ENCODE data around the gene NUPR1. TPM values are rescaled to one million over a fixed set of nuclear protein-coding genes. Genes with fewer than 3 reads are reported as not detected.

Gene NUPR1
- total and polyA plus RNA-seq, 8 donors = 4.2 to 251 (median 74.9) TPM

DNA sequence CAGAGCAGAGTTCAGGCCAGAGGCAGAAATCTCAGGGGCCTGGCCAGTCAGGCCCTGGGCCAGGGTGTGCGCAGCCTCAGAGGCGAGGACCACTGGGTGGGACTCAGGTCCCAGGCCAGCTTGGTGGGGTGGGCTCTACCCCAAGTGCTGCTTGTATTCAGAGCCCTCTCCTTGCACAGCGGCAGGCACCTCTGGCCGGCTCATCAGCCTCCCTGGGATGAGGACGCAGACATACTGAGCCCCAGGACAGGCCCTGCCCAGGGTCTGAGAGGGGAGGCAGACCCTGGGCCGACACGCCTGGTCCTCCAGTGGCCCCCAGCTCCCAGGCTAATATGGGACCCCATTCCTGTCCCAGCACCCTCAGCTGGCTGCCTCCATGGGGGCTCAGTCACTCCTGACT, 24.5 kb downstream of the NUPR1 start:
- H3K9me3 ChIP-seq = no peaks in the 10 kb centered on the region
- no peak overlapping the region for H3K27ac ChIP-seq
- no peaks in the 10 kb centered on the region for H3K4me1 ChIP-seq
- TF ChIP-seq POLR2AphosphoS5 (IDR thresholded peaks at IDR 0.05) (no peak), POLR2A (IDR thresholded peaks at IDR 0.05) (no peak), EP300 (IDR thresholded peaks at IDR 0.05) (no peak)
- TF ChIP-seq, protein P1, sequence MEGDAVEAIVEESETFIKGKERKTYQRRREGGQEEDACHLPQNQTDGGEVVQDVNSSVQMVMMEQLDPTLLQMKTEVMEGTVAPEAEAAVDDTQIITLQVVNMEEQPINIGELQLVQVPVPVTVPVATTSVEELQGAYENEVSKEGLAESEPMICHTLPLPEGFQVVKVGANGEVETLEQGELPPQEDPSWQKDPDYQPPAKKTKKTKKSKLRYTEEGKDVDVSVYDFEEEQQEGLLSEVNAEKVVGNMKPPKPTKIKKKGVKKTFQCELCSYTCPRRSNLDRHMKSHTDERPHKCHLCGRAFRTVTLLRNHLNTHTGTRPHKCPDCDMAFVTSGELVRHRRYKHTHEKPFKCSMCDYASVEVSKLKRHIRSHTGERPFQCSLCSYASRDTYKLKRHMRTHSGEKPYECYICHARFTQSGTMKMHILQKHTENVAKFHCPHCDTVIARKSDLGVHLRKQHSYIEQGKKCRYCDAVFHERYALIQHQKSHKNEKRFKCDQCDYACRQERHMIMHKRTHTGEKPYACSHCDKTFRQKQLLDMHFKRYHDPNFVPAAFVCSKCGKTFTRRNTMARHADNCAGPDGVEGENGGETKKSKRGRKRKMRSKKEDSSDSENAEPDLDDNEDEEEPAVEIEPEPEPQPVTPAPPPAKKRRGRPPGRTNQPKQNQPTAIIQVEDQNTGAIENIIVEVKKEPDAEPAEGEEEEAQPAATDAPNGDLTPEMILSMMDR (IDR thresholded peaks at IDR 0.05) = no peak
- H3K27me3 ChIP-seq = no peaks in the 10 kb centered on the region
- DNase-seq = no peak
- H3K36me3 ChIP-seq = no peaks in the 10 kb centered on the region
- 90 to 97% (median 96%) methylated on average over 2 to 7 of the region's 7 CpGs for WGBS, 5 donors
- intact Hi-C loops (cut with DNase I; ENCODE audit: low total_unique reads) = no loop called here
- no peak overlapping the region for H3K4me3 ChIP-seq

DNA sequence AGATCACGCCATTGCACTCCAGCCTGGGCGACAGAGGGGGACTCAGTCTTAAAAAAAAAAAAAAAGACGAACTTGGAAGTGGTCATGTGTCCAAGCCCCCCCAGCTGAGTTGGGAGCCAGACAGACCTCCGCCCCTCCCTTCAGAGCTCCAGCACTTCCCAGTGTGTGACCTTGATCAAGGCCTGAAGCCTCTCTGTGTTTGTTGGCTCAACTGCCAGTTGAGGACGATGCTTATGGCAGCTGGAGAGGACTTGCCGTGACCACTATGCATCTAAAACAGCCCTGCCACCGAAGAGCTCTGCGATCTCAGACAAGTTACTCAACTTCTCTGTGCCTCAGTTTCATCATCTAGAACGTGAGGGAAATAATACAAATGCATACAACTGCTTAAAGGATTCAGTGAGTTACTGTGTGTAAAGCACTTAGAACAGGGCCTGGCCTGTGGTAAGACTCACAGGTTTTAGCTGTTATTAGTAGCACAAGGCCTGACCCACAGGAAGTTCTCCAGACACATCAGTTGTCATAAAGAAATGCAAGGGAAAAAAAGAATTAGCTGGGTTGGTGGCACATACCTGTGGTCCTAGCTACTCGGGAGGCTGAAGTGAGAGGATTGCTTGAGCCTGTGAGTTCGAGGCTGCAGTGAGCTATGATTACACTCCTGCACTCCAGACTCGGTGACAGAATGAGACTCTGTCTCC, 25.1 kb downstream of the NUPR1 start:
- Histone ChIP-seq H3K9me3 (no peaks in the 10 kb centered on the region), H3K36me3 (no peaks in the 10 kb centered on the region), H3K27ac (no peak overlapping the region), H3K27me3 (no peaks in the 10 kb centered on the region), H3K4me3 (no peak overlapping the region), H3K4me1 (no peaks in the 10 kb centered on the region)
- intact Hi-C loops (cut with DNase I; ENCODE audit: low total_unique reads) = no loop called here
- no peak for DNase-seq
- 83 to 92% (median 84%) methylated on average over 12 of the region's 12 CpGs for WGBS, 5 donors
- TF ChIP-seq POLR2AphosphoS5 (IDR thresholded peaks at IDR 0.05) (no peak), POLR2A (IDR thresholded peaks at IDR 0.05) (no peak), EP300 (IDR thresholded peaks at IDR 0.05) (no peak)
- TF ChIP-seq, protein P1 (IDR thresholded peaks at IDR 0.05) = no peak

DNA sequence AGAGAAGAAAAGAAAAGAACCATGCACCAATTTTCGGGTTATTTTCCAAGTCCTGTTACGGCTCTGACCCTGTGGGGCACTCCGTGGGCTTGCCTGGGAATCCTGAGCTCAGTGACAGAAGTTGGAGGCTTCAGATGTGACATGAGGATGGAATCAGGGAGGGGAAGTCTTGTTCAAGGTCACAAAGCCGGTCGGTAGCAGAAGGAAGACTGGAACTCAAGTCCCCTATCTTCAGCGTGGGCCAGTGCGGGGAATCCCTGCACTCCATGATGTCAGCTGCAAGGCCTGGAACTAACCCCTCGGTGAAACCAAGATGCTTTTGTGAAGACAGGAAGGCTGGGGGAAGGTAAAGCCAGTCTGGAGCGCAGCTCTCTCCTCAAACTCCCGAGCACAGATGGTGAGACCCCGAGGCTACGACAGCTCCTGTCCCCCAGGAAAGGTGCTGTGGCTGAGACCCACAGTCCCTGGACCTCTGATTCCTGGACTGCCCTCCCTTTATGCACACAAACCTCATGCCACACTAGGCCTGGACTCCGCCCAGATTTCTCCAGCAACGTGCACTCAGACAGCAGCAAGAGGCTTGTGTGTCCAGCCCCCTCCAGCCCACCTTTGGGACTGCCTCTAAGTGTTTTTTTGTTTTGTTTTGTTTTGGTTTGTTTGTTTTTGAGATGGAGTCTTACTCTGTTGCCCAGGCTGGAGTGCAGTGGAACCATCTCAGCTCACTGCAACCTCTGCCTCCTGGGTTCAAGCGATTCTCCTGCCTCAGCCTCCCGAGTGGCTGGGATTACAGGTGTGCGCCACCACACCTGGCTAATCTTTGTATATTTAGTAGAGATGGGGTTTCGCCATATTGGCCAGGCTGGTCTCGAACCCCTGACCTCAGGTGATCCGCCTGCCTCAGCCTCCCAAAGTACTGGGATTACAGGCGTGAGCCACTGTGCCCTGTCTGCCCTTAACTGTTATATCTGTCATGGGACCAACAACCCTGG, 26.7 kb downstream of the NUPR1 start:
- intact Hi-C loops (cut with DNase I; ENCODE audit: low total_unique reads) = no loop called here
- no peak for DNase-seq
- H3K36me3 ChIP-seq = no peaks in the 10 kb centered on the region
- H3K4me3 ChIP-seq = no peak overlapping the region
- H3K9me3 ChIP-seq = no peaks in the 10 kb centered on the region
- H3K4me1 ChIP-seq = peaks cover 0 to 13% (median 0%) of the 10 kb centered on the region in 4 donors
- TF ChIP-seq, protein P1 (IDR thresholded peaks at IDR 0.05) = no peak
- TF ChIP-seq POLR2AphosphoS5 (IDR thresholded peaks at IDR 0.05) (no peak), EP300 (IDR thresholded peaks at IDR 0.05) (no peak), POLR2A (IDR thresholded peaks at IDR 0.05) (no peak)
- H3K27ac ChIP-seq = no peak overlapping the region
- peaks cover 0 to 9% (median 0%) of the 10 kb centered on the region in 3 donors for H3K27me3 ChIP-seq
- 81 to 87% (median 84%) methylated on average over 18 to 21 of the region's 21 CpGs for WGBS, 5 donors

DNA sequence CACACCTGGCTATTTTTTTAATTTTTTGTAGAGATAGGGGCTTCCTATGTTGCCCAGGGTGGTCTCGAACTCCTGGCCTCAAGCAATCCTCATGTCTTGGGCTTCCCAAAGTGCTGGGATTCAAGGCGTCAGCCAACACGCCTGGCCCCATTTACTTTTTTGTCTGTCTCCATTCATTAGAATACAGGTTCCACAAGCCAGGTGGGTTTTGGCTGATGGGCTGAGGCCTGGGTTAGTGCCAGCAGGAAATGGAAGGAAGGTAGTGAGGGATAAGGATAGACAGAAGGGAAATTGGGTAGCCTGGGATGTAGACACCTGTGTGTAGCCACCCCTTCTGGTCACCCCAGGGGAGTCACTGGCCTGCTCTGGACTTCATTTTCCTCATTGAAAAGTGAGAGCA, 27.7 kb downstream of the NUPR1 start:
- no peak for DNase-seq
- Histone ChIP-seq H3K27me3 (peaks cover 0 to 15% (median 0%) of the 10 kb centered on the region in 3 donors), H3K36me3 (no peaks in the 10 kb centered on the region), H3K9me3 (no peaks in the 10 kb centered on the region), H3K4me3 (no peak overlapping the region), H3K27ac (no peak overlapping the region), H3K4me1 (peaks cover 0 to 14% (median 0%) of the 10 kb centered on the region in 4 donors)
- intact Hi-C loops (cut with DNase I; ENCODE audit: low total_unique reads) = no loop called here
- WGBS, 5 donors = 62 to 80% (median 70%) methylated on average over 3 of the region's 3 CpGs
- TF ChIP-seq, protein P1 (IDR thresholded peaks at IDR 0.05) = no peak
- TF ChIP-seq POLR2AphosphoS5 (IDR thresholded peaks at IDR 0.05) (no peak), EP300 (IDR thresholded peaks at IDR 0.05) (no peak), POLR2A (IDR thresholded peaks at IDR 0.05) (no peak)

All from stomach (tissue), 9 donors.